PFSK-1 (cell line): Measurements from ENCODE around the gene PPP1R8.

Source experiments
- POLR2AphosphoS5 ChIP-seq: IDR thresholded peaks from 2 replicates; pipeline ENCODE4 v1.6.1; 2012; ENCODE audit warnings: low read depth, mild to moderate bottlenecking, control low read depth, low read length, moderate library complexity
- SIN3A ChIP-seq: IDR thresholded peaks from 2 replicates; pipeline ENCODE4 v1.6.1; 2012; ENCODE audit warnings: mild to moderate bottlenecking, low read length, moderate library complexity, borderline replicate concordance; ENCODE audit not compliant: insufficient read depth
- TF ChIP-seq, protein P1 (sequence below), 2 experiments: IDR thresholded peaks; 2 replicates each; pipeline versions ENCODE4 v1.6.1 to v1.8.0; 2011 to 2012; ENCODE audit warnings: low read depth in 2 of 2, low read length in 2 of 2, control low read depth in 1 of 2, inconsistent platforms in 1 of 2, mild to moderate bottlenecking in 1 of 2, moderate library complexity in 1 of 2; ENCODE audit not compliant: insufficient read depth in 1 of 2

DNA sequence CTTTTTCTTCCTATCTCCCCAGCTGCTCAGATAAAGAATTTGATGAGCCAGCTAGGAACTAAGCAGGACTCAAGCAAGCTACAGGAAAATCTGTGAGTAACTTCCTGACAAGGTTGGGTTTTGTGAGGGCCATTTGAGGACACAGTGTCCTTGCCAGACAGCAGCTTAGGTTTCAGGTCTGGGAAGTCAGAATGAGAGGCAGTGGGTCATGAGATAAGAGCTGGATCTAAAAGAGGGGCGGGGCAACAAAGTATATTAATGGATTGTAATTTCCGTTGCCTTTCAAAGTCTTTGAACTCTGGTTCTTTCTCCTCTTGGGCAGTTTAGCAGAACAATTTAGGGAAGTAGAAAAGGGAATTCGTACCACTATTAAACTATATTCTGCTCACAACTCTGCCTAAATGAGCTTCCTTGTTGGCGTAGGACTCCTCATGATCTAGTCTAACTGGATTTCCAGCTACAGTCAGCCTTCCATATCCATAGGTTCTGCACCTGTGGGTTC is 41.0 kb upstream of the PPP1R8 start:
- TF ChIP-seq POLR2AphosphoS5 (no peak), SIN3A (no peak)
- TF ChIP-seq, protein P1, sequence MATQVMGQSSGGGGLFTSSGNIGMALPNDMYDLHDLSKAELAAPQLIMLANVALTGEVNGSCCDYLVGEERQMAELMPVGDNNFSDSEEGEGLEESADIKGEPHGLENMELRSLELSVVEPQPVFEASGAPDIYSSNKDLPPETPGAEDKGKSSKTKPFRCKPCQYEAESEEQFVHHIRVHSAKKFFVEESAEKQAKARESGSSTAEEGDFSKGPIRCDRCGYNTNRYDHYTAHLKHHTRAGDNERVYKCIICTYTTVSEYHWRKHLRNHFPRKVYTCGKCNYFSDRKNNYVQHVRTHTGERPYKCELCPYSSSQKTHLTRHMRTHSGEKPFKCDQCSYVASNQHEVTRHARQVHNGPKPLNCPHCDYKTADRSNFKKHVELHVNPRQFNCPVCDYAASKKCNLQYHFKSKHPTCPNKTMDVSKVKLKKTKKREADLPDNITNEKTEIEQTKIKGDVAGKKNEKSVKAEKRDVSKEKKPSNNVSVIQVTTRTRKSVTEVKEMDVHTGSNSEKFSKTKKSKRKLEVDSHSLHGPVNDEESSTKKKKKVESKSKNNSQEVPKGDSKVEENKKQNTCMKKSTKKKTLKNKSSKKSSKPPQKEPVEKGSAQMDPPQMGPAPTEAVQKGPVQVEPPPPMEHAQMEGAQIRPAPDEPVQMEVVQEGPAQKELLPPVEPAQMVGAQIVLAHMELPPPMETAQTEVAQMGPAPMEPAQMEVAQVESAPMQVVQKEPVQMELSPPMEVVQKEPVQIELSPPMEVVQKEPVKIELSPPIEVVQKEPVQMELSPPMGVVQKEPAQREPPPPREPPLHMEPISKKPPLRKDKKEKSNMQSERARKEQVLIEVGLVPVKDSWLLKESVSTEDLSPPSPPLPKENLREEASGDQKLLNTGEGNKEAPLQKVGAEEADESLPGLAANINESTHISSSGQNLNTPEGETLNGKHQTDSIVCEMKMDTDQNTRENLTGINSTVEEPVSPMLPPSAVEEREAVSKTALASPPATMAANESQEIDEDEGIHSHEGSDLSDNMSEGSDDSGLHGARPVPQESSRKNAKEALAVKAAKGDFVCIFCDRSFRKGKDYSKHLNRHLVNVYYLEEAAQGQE (IDR thresholded peaks at IDR 0.05; ENCODE audit: insufficient read depth in 1 of 2, low read depth in 2 of 2, low read length in 2 of 2), result no peak
